A549 treated with CpdA at 1 μM for 4 hours (cell line): Measurements from ENCODE around the gene HRH1. TPM values are rescaled to one million over a fixed set of nuclear protein-coding genes. Genes with fewer than 3 reads are reported as not detected.

Experiments used
- total RNA-seq: library from RNA; stranded (reverse); fragments of 200-300 nt; extraction: Qiagen RNA extraction; gene quantifications from 5 replicates; pipeline ENCODE4 v1.2.3, GENCODE V29; 2022; ENCODE audit warnings: low read depth

The HRH1 gene, protein sequence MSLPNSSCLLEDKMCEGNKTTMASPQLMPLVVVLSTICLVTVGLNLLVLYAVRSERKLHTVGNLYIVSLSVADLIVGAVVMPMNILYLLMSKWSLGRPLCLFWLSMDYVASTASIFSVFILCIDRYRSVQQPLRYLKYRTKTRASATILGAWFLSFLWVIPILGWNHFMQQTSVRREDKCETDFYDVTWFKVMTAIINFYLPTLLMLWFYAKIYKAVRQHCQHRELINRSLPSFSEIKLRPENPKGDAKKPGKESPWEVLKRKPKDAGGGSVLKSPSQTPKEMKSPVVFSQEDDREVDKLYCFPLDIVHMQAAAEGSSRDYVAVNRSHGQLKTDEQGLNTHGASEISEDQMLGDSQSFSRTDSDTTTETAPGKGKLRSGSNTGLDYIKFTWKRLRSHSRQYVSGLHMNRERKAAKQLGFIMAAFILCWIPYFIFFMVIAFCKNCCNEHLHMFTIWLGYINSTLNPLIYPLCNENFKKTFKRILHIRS
- total RNA-seq, result 8.8 to 9.7 TPM (median 9.0 TPM) in 5 replicates

DNA sequence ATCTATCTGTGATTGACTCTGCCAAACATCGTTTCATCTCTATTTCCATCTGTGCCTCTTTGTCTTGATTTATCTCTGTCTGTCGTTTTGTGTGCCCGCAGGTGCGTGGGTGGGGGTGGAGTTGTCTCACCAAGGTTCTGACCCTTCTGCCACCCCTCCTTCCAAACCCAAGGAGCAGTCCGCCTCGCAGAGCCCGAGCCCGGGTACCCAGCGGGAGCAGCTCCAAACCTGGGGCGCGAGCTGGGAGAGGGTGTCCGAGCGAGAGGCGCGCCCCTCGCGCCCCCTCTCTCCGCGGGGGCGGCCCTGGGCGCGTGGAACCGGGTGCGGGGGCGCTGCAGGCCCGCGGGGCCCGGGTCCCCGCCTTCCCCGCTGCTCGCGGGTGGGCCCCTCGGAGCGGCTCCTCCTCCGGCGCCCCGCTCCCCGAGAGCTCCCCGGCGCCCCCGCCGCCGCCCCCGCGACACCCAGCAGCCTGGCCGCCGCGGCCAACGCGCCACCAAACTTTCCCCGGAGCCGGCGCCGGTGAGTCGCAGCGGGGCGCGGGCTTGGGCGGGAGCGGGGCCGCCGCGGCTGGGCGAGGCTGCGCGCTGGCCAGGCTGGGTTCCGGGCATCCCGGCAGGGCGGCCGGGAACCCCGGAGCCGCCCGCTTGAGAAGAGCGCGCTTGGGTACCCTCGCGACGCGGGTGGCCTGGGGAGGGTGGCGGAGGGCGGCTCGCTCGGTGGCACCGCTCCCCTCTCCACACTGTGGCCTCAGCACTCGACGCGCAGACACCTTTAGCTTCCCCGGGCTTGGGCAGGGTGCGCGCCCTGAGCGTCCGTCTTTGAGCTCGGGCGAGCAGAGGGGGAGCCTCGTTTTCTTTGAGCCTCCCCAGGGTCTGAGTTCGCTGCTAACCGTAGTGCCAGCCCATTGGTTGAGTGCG is at the start of gene HRH1:
Gene HRH1, plus strand, starts transcription at position 458 of the 917 bp plus-strand sequence. CDS start 104,545 bp downstream, outside the sequence.

GRCh38 chr3:11271986-11272904 is 118.0 kb downstream of the HRH1 start, which contains the start of gene ATG7:
Gene ATG7, plus strand, starts transcription at chr3:11272397. Its CDS starts 26,299 bp downstream, at chr3:11298696.

Other genes with a start within 250 kb of the HRH1 start
- gene SLC6A1, start 161.7 kb upstream of the HRH1 start, total RNA-seq, result 0.02 TPM in 1 of 5 replicates, not detected in the others
- gene ATG7, start 117.9 kb downstream of the HRH1 start, total RNA-seq, result 16.5 to 23.3 TPM (median 17.2 TPM) in 5 replicates